ENCODE measurements around the gene BIRC6. TPM values are rescaled to one million over a fixed set of nuclear protein-coding genes. Genes with fewer than 3 reads are reported as not detected.

BIRC6 gene
- total and polyA plus RNA-seq, 2 of the 8 experiments (the other 6 are each of a cell fraction or from before 2014, with no cell fraction given), result 32.5 to 69.5 TPM

GRCh38 chr2:32627814-32628579, 271.2 kb downstream of the BIRC6 start, which contains the start of gene TTC27:
TSS of gene TTC27 (plus strand) at chr2:32628050. CDS start at chr2:32628293, 243 bp downstream.
- Histone ChIP-seq H3K27me3 (replicated peaks in 1 of 4; ENCODE audit: control insufficient read depth in 3 of 4, extremely low read depth in 1 of 4, insufficient read depth in 3 of 4, low read length in 3 of 4) (no peaks in the 10 kb centered on the region), H4K8ac (ENCODE audit: extremely low read depth, insufficient read depth, low read length) (peak within 1 kb of the TSS; percentile 94), H3K23ac (ENCODE audit: insufficient read length) (no peak within 1 kb of the TSS), H2BK120ac (replicated peaks; ENCODE audit: low read depth, low read length) (no peak within 1 kb of the TSS), H3K14ac (ENCODE audit: insufficient read length) (no peak within 1 kb of the TSS), H3K4me2 (ENCODE audit: insufficient read depth in 1 of 2, low read depth in 2 of 2, low read length in 2 of 2) (peak within 1 kb of the TSS; percentile 92 to 95), H3K9me3 (ENCODE audit: insufficient read depth in 2 of 2, low read depth in 1 of 2, low read length in 1 of 2) (no peaks in the 10 kb centered on the region), H3K18ac (ENCODE audit: extremely low read depth, low read length) (peak within 1 kb of the TSS; percentile 64), H4K5ac (ENCODE audit: insufficient read length, low read depth, low read length) (peak within 1 kb of the TSS; percentile 34), H2BK15ac (ENCODE audit: low read length) (no peak within 1 kb of the TSS), H3K9ac (replicated peaks in 1 of 4; ENCODE audit: extremely low read depth in 1 of 4, low read depth in 3 of 4, low read length in 3 of 4) (peak within 1 kb of the TSS in 3 of 4 experiments; percentile 75 to 87 (median 76); a peak in 6 of 7 replicates), H4K20me1 (replicated peaks in 1 of 2; ENCODE audit: control insufficient read depth in 1 of 2, insufficient read depth in 2 of 2, low read length in 2 of 2) (no peaks in the 10 kb centered on the region), H2BK12ac (ENCODE audit: low read depth, low read length) (0 out of 2 replicates have a peak within 1 kb of the TSS, but pooled peaks have one; percentile 4), H4K91ac (replicated peaks; ENCODE audit: insufficient read length, low read length) (no peak within 1 kb of the TSS), H3K4me1 (replicated peaks in 1 of 4; ENCODE audit: control insufficient read depth in 3 of 4, insufficient read depth in 4 of 4, low read length in 3 of 4) (no peaks in the 10 kb centered on the region; a peak in 1 of 7 replicates), H3K36me3 (ENCODE audit: control insufficient read depth in 2 of 4, insufficient read depth in 4 of 4, low read length in 3 of 4) (peaks cover 0 to 3% (median 0%) of the 10 kb centered on the region in 4 experiments; a peak in 1 of 8 replicates), H2AK5ac (ENCODE audit: low read depth, low read length) (0 out of 2 replicates have a peak within 1 kb of the TSS, but pooled peaks have one; percentile 24), H3K4me3 (ENCODE audit: extremely low read depth in 1 of 4, insufficient read depth in 2 of 4, low read depth in 3 of 4, low read length in 4 of 4) (peak within 1 kb of the TSS; percentile 91 to 97 (median 92)), H2BK5ac (ENCODE audit: low read depth, low read length) (peak within 1 kb of the TSS; percentile 78), H3K79me1 (ENCODE audit: low read depth, low read length) (no peaks in the 10 kb centered on the region), H3K23me2 (ENCODE audit: low read depth, low read length) (peaks cover 8% of the 10 kb centered on the region; the same call in 1 of the 2 replicates), H3K56ac (replicated peaks; ENCODE audit: insufficient read length, low read depth, low read length) (no peak within 1 kb of the TSS), H3K79me2 (ENCODE audit: control insufficient read depth in 1 of 2, insufficient read depth in 2 of 2, low read length in 2 of 2) (peaks cover 0 to 4% of the 10 kb centered on the region in 2 experiments; a peak in 1 of 4 replicates), H3K27ac (ENCODE audit: low read depth, low read length) (peak within 1 kb of the TSS; percentile 70), H2BK20ac (ENCODE audit: low read length) (no peak within 1 kb of the TSS), H3K4ac (replicated peaks; ENCODE audit: insufficient read length, low read depth, low read length) (no peak within 1 kb of the TSS), H2AFZ (ENCODE audit: low read length) (peak within 1 kb of the TSS; percentile 99)
- DNase-seq (ENCODE audit: low read depth in 1 of 2, low spot score in 2 of 2) (peak; percentile 89 to 93), FAIRE-seq (peak; percentile 32)
- WGBS, 2 experiments (ENCODE audit: extremely low coverage in 1 of 2, insufficient coverage in 1 of 2, insufficient read length in 1 of 2, insufficient replicate concordance in 2 of 2, low coverage in 1 of 2, low lambda C conversion rate in 2 of 2, missing lambda C conversion rate in 1 of 2), result 2% methylated on average over 39 of the region's 39 CpGs; no CpG with 5 or more reads in 1 of the 2 experiments
- ChIA-PET POLR2A (ENCODE audit: partially characterized antibody) (interaction anchor here (0.8 to 2.0 kb wide), 4 partner anchors 9 to 70 kb away, joined by 3 to 5 read pairs (median 4); no protein-coding TSS in a partner anchor), CTCF (ENCODE audit: partially characterized antibody) (interaction anchor here (0.7 to 2.3 kb wide), 2 partner anchors 25 to 47 kb away, joined by 3 to 7 read pairs; no protein-coding TSS in a partner anchor)
- TF ChIP-seq CREB1 (IDR thresholded peaks at IDR 0.05) (no peak), CBX5 (IDR thresholded peaks at IDR 0.05; ENCODE audit: low read depth, low read length) (no peak), POLR2AphosphoS5 (IDR thresholded peaks at IDR 0.05; ENCODE audit: low read depth, low read length) (peak; percentile 75), SIN3A (conservative IDR thresholded peaks at IDR 0.05 in 1 of 2, IDR thresholded peaks at IDR 0.05 in 1 of 2; ENCODE audit: low read depth in 1 of 2, low read length in 2 of 2) (peak; percentile 95; a peak in 3 of 4 replicates), SP1 (IDR thresholded peaks at IDR 0.05; ENCODE audit: low read depth, low read length) (0 out of 2 replicates have a peak, but pooled peaks have one; percentile 60), ASH2L (IDR thresholded peaks at IDR 0.05; ENCODE audit: low read length) (peak; percentile 88), YY1 (IDR thresholded peaks at IDR 0.05; ENCODE audit: low read depth, low read length) (peak; percentile 98), RFX5 (IDR thresholded peaks at IDR 0.05; ENCODE audit: borderline replicate concordance, low read depth, low read length) (no peak)
- TF ChIP-seq, protein P1, sequence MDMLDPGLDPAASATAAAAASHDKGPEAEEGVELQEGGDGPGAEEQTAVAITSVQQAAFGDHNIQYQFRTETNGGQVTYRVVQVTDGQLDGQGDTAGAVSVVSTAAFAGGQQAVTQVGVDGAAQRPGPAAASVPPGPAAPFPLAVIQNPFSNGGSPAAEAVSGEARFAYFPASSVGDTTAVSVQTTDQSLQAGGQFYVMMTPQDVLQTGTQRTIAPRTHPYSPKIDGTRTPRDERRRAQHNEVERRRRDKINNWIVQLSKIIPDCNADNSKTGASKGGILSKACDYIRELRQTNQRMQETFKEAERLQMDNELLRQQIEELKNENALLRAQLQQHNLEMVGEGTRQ (IDR thresholded peaks at IDR 0.05; ENCODE audit: low read length), result no peak
- TF ChIP-seq, protein P2, sequence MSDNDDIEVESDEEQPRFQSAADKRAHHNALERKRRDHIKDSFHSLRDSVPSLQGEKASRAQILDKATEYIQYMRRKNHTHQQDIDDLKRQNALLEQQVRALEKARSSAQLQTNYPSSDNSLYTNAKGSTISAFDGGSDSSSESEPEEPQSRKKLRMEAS (IDR thresholded peaks at IDR 0.05), result peak; percentile 95

Data from H1 (cell line).